Stomach (tissue), 4 donors: ENCODE data around the gene CD320.

Experiments
- CTCF ChIP-seq, 7 experiments: fragments of 450-650 bp in 4 of 7; fragments of 200-600 bp in 3 of 7; sonication (generic) in 3 of 7; IDR thresholded peaks; one replicate each; pipeline ENCODE4 v1.5.1; 2016 to 2019; ENCODE audit warnings: antibody characterized with exemption in 7 of 7, control low read depth in 2 of 7, mild to moderate bottlenecking in 1 of 7
- EP300 ChIP-seq: sonication (generic); formaldehyde crosslinking; IDR thresholded peaks from one replicate; pipeline ENCODE4 v1.6.1; 2017; ENCODE audit warnings: antibody characterized with exemption
- POLR2A ChIP-seq, 4 donors: fragments of 450-650 bp; IDR thresholded peaks; one replicate each; pipeline ENCODE4 v1.6.1; 2016; ENCODE audit warnings: antibody characterized with exemption in 4 of 4, control low read depth in 2 of 4, mild to moderate bottlenecking in 1 of 4, moderate library complexity in 1 of 4
- POLR2AphosphoS5 ChIP-seq, 3 donors: sonication (generic); formaldehyde crosslinking; IDR thresholded peaks; one replicate each; pipeline ENCODE4 v1.6.1; 2016; ENCODE audit warnings: antibody characterized with exemption in 3 of 3

- TF ChIP-seq CTCF (IDR thresholded peaks at IDR 0.05): no peak
- no peak for TF ChIP-seq POLR2A (IDR thresholded peaks at IDR 0.05)
- TF ChIP-seq POLR2AphosphoS5 (IDR thresholded peaks at IDR 0.05): no peak
- TF ChIP-seq EP300: no peak
Observed at GRCh38 chr19:8325454-8325853, 17.3 kb upstream of the CD320 start.
